GM18907 (cell line): Measurements from ENCODE around the gene LIPG.
"Not testable (repeated sequence)": the region's sequence is repeated elsewhere in the genome, so short reads cannot be mapped to it uniquely, and the experiment has no call there.

Source experiments
- ATAC-seq: cut with Tn5 transposase; IDR thresholded peaks from one replicate; pipeline ENCODE4 v1.9.1; 2021; ENCODE audit warnings: mild to moderate bottlenecking, moderate library complexity; ENCODE audit not compliant: unreplicated experiment

Gene LIPG

DNA sequence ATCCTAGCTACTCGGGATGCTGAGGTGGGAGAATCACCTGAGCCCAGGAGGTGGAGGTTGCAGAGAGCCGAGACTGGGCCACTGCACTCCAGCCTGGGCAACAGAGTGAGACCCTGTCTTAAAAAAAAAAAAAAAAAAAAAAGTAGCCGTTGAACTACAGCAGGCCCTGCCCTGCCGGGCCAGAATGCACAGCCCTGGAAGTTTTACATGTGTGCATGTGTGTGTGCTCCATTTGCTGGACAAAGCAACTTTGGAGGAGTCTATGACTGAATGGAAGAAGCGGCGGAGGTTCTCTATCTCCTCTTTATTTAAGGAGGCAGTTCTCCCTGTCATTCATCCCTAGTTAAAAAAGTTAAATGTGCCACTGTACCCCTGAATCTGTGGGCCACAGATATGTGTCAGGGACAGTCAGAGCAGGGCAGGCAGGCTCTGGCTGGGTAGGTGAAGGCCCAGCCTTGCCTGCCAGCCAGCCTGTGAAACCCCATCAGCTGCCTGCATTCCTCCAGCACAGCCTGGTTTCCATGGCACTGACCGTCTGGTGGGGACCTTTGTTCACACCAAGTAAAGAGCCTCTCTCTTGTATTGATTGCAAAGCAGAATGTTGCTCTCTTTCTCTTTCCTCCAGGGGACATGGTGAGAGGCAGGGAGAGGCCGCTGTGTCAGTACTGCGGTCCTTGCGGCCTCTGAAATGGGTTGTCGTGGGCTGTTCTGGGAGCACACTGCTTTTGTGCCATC lies 10.9 kb downstream of the LIPG start:
- no peak for ATAC-seq

- ATAC-seq = no peak
Observed at GRCh38 chr18:49573835-49574234, 12.0 kb downstream of the LIPG start.

DNA sequence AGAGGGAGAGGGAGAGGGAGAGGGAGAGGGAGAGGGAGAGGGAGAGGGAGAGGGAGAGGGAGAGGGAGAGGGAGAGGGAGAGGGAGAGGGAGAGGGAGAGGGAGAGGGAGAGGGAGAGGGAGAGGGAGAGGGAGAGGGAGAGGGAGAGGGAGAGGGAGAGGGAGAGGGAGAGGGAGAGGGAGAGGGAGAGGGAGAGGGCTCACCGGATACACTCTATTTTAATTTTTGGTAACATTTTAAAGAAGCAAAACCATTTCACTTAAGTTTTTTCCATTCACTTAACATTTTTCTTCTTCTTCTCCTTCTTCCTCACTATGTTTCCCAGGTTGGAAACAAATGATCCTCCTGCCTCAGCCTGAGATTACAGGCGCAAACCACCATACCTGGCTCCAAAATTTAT lies 17.2 kb downstream of the LIPG start:
- not testable (repeated sequence) for ATAC-seq

DNA sequence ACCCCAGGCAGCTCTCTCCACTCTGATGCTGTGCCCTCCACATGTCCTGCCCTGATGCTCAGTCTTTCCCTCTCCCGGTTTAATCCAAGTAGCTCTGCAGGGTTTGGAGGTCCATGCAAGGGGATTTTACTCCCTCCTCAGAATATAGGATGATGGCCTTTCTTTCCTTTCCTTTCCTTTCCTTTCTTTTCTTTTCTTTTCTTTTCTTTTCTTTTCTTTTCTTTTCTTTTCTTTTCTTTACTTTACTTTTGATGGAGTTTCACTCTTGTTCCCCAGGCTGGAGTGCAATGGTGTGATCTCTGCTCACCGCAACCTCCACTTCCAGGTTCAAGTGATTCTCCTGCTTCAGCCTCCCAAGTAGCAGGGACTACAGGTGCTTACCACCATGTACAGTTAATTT lies 17.7 kb downstream of the LIPG start:
- not testable (repeated sequence) for ATAC-seq

DNA sequence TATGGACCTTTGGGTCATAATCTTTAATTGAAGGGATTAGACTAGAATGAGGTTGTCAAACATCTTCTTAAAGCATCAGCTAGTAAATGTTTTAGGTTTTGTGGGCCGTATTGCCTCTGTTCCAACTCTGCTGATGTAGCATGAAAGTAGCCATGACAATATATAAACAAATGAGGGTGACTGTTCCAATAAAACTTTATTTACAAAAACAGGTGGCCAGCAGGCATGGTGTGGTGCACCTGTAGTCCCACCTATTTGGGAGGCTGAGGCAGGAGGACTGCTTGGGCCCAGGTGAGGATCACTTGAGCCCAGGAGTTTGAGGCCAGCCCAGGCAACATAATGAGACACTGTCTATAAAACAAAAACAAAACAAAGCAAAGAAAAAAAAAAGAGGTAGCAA lies 18.4 kb downstream of the LIPG start:
- no peak for ATAC-seq

- no peak for ATAC-seq
Observed at GRCh38 chr18:49581371-49581770, 19.5 kb downstream of the LIPG start.

GRCh38 chr18:49582579-49582978 lies 20.7 kb downstream of the LIPG start:
- ATAC-seq = no peak

DNA sequence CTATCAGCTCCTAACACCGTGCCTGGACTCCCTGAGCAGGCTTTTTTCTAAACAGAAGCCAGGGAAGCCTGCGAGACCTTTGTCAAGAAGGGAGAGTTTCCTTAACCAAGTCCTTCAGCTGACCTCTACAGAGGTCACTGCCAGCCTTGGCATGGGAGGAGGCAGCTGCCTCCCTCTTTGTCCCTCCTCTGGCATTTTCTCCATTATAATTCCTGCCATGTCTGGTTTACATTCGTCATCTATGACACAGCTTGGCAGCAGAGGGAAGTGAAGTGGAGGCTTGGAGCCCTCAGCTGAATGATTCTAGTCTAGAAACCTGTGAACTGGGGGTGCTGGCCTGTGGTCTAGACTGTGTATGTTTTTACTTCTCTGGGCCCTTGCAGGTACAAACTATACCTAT lies 22.5 kb downstream of the LIPG start:
- ATAC-seq = no peak

DNA sequence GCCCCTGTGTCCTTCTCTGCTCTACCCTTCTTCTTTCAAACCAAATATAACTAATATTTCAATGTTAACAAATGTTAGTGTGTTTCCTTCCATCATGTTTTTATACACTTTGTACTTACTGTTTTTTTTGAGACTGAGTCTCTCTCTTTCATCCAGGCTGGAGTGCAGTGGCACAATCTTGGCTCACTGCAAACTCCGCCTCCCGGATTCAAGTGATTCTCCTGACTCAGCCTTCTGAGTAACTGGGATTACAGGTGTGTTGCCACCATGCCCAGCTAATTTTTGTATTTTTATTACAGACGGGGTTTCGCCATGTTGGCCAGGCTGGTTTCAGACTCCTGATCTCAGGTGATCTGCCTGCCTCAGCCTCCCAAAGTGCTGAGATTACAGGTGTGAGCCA lies 23.1 kb downstream of the LIPG start:
- not testable (repeated sequence) for ATAC-seq

- ATAC-seq = no peak
Observed at GRCh38 chr18:49585781-49586663, 24.2 kb downstream of the LIPG start.

- ATAC-seq = no peak
Observed at GRCh38 chr18:49588171-49588570, 26.3 kb downstream of the LIPG start.

GRCh38 chr18:49588971-49589370 lies 27.1 kb downstream of the LIPG start:
- no peak for ATAC-seq

DNA sequence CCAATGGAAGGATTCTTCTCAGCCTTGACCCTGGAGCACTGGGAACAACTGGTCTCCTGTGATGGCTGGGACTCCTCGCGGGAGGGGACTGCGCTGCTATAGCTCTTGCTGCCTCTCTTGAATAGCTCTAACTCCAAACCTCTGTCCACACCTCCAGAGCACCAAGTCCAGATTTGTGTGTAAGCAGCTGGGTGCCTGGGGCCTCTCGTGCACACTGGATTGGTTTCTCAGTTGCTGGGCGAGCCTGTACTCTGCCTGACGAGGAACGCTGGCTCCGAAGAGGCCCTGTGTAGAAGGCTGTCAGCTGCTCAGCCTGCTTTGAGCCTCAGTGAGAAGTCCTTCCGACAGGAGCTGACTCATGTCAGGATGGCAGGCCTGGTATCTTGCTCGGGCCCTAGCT lies 28.8 kb downstream of the LIPG start:
- ATAC-seq = no peak

DNA sequence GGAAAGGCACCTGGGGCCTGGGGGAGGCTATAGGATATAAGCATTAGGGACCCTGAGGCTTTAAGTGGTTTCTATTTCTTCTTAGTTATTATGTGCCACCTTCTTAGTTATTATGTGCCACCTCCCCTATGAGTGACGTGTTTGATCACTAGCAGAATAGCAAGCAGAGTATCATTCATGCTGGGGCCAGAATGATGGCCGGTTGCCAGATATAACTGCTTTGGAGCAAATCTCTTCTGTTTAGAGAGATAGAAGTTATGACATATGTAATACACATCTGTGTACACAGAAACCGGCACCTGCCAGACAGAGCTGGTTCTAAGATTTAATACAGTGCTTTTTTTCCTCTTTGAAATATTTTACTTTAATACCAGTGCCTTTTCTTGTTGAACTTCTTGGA lies 29.4 kb downstream of the LIPG start:
- ATAC-seq = no peak

GRCh38 chr18:49591775-49592174 lies 29.9 kb downstream of the LIPG start:
- no peak for ATAC-seq

DNA sequence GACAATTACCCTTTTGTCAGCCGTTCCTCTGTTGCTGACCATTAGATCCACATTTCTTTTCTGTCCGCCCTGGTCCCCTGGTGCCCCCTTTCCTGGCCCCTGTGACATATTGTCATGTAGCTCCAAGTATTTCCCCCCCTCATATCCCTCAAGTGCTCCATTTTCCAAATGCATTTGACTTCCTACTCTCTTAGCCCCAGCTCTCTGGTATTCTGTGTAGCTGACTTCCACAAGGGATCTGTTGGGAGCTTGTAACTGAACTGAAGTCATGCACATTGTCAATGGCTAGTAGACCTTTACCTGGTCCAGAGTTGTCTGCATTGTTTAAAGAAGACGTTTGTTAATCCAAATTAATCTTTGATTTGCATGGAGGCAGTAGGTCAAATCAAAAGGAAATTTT lies 34.8 kb downstream of the LIPG start:
- no peak for ATAC-seq

GRCh38 chr18:49597157-49597931 lies 35.5 kb downstream of the LIPG start:
- no peak for ATAC-seq

DNA sequence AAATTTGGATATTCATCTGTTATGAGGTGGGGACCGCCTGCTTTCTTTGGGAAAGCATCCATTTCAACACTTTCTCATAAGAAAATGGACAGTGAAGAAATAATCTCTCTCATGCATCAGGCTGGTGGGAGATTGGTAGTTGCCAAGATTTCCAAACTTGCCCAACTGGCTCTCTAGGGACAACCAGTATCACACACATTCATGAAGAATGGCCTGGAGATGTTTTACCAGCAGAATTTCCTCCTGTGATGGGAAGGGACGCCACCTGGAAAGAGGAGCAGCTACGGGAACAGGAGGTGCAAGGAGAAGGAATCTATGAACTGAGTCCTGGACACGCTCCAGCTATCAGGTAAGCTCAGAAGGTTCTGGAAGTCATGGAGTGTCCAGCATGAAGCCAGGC lies 39.4 kb downstream of the LIPG start:
- ATAC-seq = no peak

DNA sequence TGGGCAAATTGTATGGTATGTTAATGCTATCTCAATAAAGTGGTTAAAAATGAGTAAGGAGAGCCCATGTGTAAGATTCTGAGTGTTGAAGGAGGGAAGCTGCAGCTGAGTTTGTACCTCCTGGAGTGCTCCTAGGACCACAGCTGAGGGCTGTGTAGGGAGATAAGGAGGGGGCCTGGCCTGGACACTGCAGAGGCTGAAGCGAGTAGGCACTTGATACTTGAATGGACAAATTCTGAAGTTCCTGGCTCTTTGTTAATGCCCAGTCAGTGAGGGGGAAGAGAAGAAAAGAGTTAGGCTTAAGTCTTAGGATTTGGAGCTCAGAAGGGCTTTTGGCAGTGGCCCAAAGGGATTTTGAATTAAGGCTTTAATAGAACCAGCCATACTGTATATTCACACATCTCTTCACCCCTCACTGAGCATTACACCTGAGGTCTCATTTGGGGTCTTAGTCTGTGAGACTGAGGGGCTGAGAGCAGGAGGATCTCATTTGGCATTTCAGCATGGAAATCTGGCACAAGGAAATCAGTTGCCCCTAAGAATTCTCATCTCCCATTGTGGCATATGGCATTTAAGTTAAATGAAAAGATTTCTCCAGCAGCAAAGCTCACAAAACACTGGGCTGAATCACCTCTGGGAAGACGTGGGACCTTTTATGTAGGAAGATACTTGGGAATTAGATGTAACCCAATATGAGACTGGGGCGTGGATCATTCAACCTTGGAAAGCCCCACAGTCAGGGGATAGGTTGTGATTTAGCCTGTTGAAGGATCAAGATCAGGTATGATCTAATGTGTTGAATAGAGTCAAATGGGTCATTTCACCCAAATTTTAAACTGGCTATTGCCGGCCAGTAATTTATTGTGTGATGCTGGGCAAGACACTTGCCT lies 46.8 kb downstream of the LIPG start:
- ATAC-seq = no peak

DNA sequence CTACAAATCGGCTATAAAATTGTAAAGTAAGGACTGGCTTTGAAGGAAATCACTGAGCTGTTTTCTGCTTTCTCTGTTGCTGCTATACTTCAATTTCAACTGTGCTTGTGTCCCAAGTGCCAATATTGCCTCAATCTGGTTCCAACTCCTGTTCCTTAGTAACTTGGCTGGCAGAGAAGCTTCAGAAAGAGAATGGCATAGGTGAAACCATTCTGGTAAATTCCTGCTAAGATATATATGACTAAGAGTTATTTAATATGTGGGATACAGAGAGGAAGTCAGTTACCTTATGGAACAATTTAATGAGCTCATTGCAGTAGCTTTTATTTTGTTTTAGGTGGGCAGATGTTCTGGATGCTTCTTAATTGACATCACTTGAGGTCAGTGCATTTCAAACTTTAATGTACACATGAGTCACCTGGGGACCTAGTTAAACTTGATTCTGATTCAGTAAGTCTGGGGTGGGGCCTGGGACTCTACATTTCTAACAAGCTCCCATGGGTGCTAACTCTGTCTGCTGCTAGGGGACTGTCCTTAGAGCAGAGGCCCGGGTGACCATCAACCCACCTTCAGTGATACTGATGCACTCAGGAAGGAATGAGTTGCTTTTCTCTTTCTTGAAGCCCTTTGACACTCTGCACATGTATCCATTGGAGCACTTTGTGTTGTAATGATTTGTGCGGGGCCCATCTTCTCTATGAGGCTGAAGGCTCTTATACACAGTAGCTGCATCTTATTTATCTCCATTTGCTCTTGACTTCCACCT lies 47.6 kb downstream of the LIPG start:
- ATAC-seq = no peak
